GM19238 (cell line): Measurements from ENCODE around the gene PLEKHH1.
A peak's percentile ranks its signal among the peaks of the same experiment; 100 is the strongest.

Experiments
- DNase-seq: peaks from one replicate; pipeline ENCODE4 v3.0.0; 2011; ENCODE audit warnings: low spot score; ENCODE audit not compliant: insufficient read length

The PLEKHH1 gene

GRCh38 chr14:67562025-67562775, 29.1 kb downstream of the PLEKHH1 start:
- DNase-seq: no peak

DNA sequence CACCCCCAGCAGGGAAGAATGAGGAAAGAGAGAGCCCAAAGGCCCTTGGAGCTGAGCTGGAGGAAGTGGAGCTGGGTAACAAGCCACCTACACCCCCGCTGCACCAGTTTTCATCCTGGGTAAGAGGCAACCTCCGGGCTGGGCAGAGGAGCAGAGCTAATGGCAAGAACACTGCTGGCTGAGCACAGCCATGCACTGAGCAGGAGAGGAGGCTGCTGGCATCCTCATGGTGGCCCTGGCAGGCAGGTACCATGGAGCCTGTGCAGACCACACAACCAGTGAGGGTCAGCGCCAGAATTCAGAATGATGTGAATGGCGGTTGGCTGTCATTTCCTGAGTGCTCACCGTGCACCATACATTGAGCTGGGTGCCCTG, 29.7 kb downstream of the PLEKHH1 start:
- DNase-seq: no peak

DNA sequence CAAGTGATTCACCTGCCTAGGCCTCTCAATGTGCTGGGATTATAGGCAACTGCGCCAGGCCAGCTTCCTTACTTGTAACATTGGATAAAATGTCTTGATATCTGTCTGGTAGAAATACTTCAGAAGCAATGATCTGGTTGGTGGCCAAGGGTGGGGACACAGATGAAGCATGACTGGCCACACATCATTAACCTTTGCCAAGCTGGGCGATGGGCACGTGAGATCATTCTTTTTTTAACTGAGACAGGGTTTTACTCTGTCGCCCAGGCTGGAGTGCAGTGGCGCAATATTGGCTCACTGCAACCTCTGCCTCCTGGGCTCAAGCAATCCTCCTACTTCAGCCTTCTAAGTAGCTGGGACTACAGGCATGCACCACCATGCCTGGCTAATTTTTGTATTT, 31.1 kb downstream of the PLEKHH1 start:
- no peak for DNase-seq

GRCh38 chr14:67566908-67567307, 33.8 kb downstream of the PLEKHH1 start:
- DNase-seq: no peak

DNA sequence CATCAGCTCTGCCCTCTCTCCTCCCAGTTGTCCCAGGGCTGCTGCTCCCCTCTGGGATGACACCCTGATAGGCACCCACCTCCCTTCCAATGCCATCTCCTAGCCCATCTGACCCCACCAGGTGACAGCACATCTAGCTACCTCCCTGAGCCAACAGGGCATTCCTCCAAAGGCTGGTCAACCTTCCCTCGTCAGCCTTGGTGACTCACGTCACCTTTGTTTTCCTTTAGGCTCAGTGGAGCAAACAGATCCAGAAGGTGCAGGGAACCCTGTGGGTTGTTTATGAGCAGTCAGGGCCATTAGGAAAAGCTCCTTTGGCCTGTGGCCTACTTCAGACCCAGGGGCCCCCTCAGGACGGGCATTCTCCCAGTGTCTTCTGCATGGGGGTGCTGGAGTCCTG, 34.6 kb downstream of the PLEKHH1 start:
- DNase-seq: no peak

DNA sequence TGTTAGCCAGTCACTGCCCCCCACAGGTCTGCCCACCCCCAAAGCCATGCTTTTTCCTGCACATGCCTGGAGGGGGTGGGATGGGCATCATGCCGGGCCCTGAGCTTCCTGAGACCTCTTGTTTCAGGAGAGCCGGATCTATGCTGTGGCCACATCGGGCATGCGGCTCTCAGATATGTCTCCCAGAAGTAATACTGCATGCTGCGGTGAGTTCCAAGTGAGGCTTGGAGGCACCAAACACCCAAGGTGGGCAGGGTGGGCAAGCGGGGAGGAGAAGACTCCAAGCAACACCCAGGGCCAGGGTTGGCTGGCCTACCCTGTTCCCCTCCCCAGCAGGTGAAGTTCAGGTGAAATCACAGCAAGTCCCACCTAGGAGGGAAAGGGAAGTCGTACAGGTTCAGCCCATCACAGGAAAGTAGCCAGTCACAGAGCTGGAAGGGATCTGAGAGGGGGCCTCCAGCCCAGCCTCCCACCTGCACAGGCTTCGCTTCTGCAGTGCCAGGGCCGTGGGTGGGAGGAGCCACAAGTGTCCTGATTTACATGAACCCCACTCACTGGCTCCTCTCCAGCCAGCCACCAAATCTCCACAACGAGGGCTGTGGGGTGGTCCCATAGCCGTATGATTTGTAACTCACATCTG, 36.0 kb downstream of the PLEKHH1 start:
- no peak for DNase-seq

DNA sequence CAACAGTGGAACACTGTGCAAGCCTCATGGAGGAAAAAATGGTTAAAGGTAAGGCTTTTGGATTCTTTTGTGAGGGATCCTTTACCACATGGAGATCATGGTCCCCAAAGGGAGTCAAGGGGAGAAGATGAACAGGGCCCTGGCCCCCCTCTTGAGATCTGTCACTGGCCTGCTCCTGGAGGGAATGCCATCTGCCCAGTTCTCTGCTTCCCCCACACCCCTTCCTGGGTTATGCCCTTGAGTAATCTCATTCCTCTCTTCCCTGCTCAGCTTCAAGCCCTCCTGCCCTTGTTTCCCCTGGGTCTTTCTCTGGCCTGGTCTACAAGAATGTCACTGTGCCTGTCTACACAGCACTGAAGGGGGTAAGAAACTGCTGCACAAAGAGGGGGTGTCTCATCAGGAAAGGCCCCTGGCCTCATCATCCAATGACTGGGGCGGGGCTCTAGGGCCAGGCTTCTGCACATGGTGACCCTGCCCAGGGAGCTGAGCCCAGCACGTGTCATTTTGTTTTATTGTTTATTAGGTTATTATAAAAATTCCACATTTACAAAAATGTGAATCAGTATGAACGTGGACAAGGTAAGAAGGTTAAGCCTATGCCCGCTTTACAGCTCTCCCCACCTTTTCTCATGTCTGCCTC, 36.7 kb downstream of the PLEKHH1 start:
- DNase-seq: no peak

DNA sequence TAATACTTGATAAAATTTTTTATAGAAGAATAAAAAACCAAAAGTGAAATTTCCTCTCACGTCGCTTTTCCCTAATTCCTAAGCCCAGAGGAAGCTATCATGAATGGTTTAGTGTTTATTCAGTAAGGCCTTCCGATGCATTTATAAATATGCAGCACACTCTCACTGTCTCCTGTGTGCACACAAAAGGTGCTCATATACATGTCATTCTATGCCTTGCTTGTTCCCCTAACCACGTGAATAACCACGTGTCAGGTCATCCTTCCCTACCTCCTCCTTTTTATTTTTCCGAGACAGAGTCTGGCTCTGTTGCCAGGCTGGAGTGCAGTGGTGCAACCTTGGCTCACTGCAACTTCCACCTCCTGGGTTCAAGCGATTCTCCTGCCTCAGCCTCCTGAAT, 37.4 kb downstream of the PLEKHH1 start:
- no peak for DNase-seq

GRCh38 chr14:67571275-67571990, 38.3 kb downstream of the PLEKHH1 start:
- peak; percentile 63 for DNase-seq

DNA sequence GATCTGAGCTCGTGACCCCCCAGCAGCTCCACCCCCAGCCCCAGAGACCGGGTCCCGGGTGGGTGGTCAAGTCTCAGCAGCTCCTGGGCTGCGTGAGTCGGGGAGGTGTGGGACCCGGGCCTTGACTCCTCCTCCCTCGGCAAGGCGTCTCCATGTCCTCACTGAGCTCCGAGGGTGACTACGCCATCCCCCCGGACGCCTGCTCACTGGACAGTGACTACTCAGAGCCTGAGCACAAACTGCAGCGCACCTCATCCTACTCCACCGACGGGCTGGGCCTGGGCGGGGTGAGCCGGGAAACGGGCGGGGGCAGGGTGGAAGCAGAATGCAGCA, 38.9 kb downstream of the PLEKHH1 start:
- no peak for DNase-seq

GRCh38 chr14:67572608-67573007, 39.5 kb downstream of the PLEKHH1 start:
- DNase-seq: no peak

- no peak for DNase-seq
Measured at GRCh38 chr14:67573228-67574010, 40.3 kb downstream of the PLEKHH1 start.

- DNase-seq: no peak
Measured at GRCh38 chr14:67574156-67574555, 41.1 kb downstream of the PLEKHH1 start.

GRCh38 chr14:67574806-67575205, 41.7 kb downstream of the PLEKHH1 start:
- no peak for DNase-seq

DNA sequence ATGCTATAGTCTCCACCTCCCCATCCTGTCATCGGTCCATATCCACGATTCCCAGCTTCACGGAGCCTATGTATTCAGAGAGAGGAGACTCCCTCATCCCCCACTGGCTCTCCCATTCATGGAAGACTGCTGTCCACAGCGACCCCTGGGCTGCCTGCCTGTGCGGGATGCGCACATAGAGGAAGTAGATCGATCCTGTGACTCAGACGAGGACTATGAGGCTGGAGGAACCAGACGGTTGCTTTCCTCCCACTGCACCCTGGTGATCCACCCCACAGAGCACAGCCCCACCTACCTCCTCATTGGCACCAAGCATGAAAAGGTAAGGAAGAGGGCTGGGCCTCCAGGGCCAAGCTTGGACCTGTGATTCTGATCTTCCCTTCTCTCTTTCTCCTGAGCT, 42.6 kb downstream of the PLEKHH1 start:
- DNase-seq: no peak

GRCh38 chr14:67576216-67576955, 43.3 kb downstream of the PLEKHH1 start:
- DNase-seq: no peak

DNA sequence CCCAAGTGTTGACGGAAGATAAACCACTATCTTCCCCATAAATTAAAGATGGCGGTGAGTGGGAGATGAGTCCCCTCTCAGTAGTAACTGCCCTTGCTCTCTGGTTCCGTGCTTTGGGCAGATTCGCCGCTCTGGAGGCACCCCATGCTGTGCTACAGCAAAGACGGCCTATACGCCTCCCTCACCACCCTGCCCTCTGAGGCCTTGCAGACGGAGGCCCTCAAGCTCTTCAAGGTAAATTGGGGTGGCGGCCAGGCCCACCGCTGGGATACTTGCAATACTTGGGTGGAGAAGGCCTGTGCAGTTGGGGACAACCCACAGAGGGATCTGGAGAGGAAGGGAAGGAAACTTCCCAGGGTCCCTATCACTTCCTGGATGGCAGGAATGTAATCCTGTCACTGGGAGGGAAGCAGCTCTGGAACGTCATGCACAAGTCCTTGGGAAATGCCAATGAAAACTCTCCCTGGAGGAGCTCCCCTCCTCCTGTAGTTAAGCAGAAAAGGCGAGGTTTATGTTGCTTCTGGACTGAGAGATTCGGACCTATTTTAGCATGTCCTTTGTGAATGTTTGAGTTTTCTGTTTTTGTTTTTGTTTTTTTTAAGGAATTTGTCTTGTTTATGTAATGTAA, 44.2 kb downstream of the PLEKHH1 start:
- DNase-seq: no peak

- DNase-seq: no peak
Measured at GRCh38 chr14:67577909-67578749, 45.0 kb downstream of the PLEKHH1 start.

GRCh38 chr14:67579040-67579439, 46.0 kb downstream of the PLEKHH1 start:
- DNase-seq: no peak
